Keratinocyte (primary cell): Measurements from ENCODE around the gene CLCN2. TPM values are rescaled to one million over a fixed set of nuclear protein-coding genes. Genes with fewer than 3 reads are reported as not detected.

Source experiments
- DNase-seq: peaks from one replicate; pipeline ENCODE4 v3.0.0-alpha.2; 2011; ENCODE audit warnings: low read depth, missing footprints, low spot score
- FAIRE-seq: peaks from 2 replicates; lab custom pipeline; 2011; peaks lifted over from hg19 to GRCh38; lab: Jason Lieb, UNC
- H2AFZ ChIP-seq: 2 replicates; pipeline ENCODE4 v1.6.0; 2012; ENCODE audit warnings: low read length, control low read depth, inconsistent platforms; ENCODE audit not compliant: control insufficient read depth
- H3K27ac ChIP-seq: 2 replicates; pipeline ENCODE4 v1.5.1; 2011; ENCODE audit warnings: low read length; ENCODE audit not compliant: control insufficient read depth, insufficient read depth
- H3K27me3 ChIP-seq: 3 replicates; pipeline ENCODE4 v1.6.0; 2011; ENCODE audit warnings: low read length; ENCODE audit not compliant: control insufficient read depth, insufficient read depth; ENCODE audit errors: extremely low read depth
- H3K36me3 ChIP-seq, 2 experiments: 2 replicates in 1 of 2; 3 replicates in 1 of 2; pipeline ENCODE4 v1.5.1; 2011; ENCODE audit warnings: low read length in 2 of 2, mild to moderate bottlenecking in 1 of 2; ENCODE audit not compliant: control insufficient read depth in 2 of 2, insufficient read depth in 2 of 2; ENCODE audit errors: extremely low read depth in 1 of 2
- H3K4me1 ChIP-seq: 3 replicates; pipeline ENCODE4 v1.5.1; 2011; ENCODE audit warnings: low read length; ENCODE audit not compliant: control insufficient read depth, insufficient read depth; ENCODE audit errors: extremely low read depth
- H3K4me2 ChIP-seq: 3 replicates; pipeline ENCODE4 v1.6.0; 2011; ENCODE audit warnings: low read depth, low read length; ENCODE audit not compliant: control insufficient read depth, insufficient read depth; ENCODE audit errors: extremely low read depth
- H3K4me3 ChIP-seq, 3 experiments: fragments of 200-600 bp in 1 of 3; sonication (generic) in 1 of 3; 2 replicates in 2 of 3; 3 replicates in 1 of 3; pipeline ENCODE4 v1.5.1; 2011 to 2016; ENCODE audit warnings: low read length in 3 of 3, mild to moderate bottlenecking in 3 of 3, control low read depth in 2 of 3, inconsistent platforms in 1 of 3, low read depth in 1 of 3, mixed read lengths in 1 of 3, mixed run types in 1 of 3, moderate library complexity in 1 of 3; ENCODE audit not compliant: control insufficient read depth in 2 of 3, insufficient read depth in 2 of 3; ENCODE audit errors: extremely low read depth in 1 of 3
- H3K79me2 ChIP-seq: 2 replicates; pipeline ENCODE4 v1.6.0; 2012; ENCODE audit warnings: low read length; ENCODE audit not compliant: control insufficient read depth, insufficient read depth
- H3K9ac ChIP-seq: 3 replicates; pipeline ENCODE4 v1.6.0; 2011; ENCODE audit warnings: low read length; ENCODE audit not compliant: control insufficient read depth, insufficient read depth; ENCODE audit errors: extremely low read depth
- H3K9me1 ChIP-seq: 3 replicates; pipeline ENCODE4 v1.6.0; 2011; ENCODE audit warnings: low read length; ENCODE audit not compliant: control insufficient read depth, insufficient read depth; ENCODE audit errors: extremely low read depth
- H3K9me3 ChIP-seq: 2 replicates; pipeline ENCODE4 v1.5.1; 2012; ENCODE audit warnings: low read depth, low read length; ENCODE audit not compliant: control insufficient read depth
- H4K20me1 ChIP-seq: 3 replicates; pipeline ENCODE4 v1.6.0; 2011; ENCODE audit warnings: low read length; ENCODE audit not compliant: control insufficient read depth, insufficient read depth; ENCODE audit errors: extremely low read depth
- CTCF ChIP-seq, 3 experiments: IDR thresholded peaks in 1 of 3; conservative IDR thresholded peaks in 1 of 3; optimal IDR thresholded peaks in 1 of 3; 2 replicates in 2 of 3; 3 replicates in 1 of 3; pipeline versions ENCODE3 to v1.5.1; 2011; ENCODE audit warnings: low read length in 3 of 3, mild to moderate bottlenecking in 3 of 3, moderate library complexity in 2 of 3, control low read depth in 1 of 3, inconsistent platforms in 1 of 3; ENCODE audit not compliant: insufficient read depth in 2 of 3; ENCODE audit errors: extremely low read depth in 1 of 3
- EZH2 ChIP-seq: IDR thresholded peaks from one replicate; pipeline ENCODE4 v1.6.1; 2012; ENCODE audit warnings: inconsistent platforms, mild to moderate bottlenecking, low read length, moderate library complexity
- dilution Hi-C: fragments of 300-500 bp; cut with MboI; formaldehyde crosslinking; loops from one replicate; pipeline ENCODE4 v1.7.0; 2020; ENCODE audit warnings: low sequenced_read_pairs; ENCODE audit not compliant: extremely low pct_ligation_motif_present
- polyA plus RNA-seq, 5 experiments: library from polyadenylated mRNA; depleted of rRNA in 3 of 5; stranded (reverse) in 3 of 5; stranded (forward) in 1 of 5; unstranded in 1 of 5; fragments of >200 nt; gene quantifications; 1 replicate in 1 of 5; 2 replicates in 3 of 5; 3 replicates in 1 of 5; pipeline versions ENCODE4 v1.2.1 to v1.2.3, GENCODE V29; 2011 to 2012; ENCODE audit warnings: missing spikeins in 2 of 5, low read depth in 1 of 5, low replicate concordance in 1 of 5

Gene CLCN2
- polyA plus RNA-seq, 1 donor (not counting 4 experiments of a cell fraction or from before 2014, with no cell fraction given) = 3.1 TPM

- DNase-seq (no peak), FAIRE-seq (no peak)
- H3K4me3 ChIP-seq = no peak overlapping the region
- no peaks in the 10 kb centered on the region for H3K9me1 ChIP-seq
- H3K4me1 ChIP-seq = no peaks in the 10 kb centered on the region
- H3K9me3 ChIP-seq = no peaks in the 10 kb centered on the region
- no peak overlapping the region for H2AFZ ChIP-seq
- TF ChIP-seq EZH2 (no peak), CTCF (optimal IDR thresholded peaks at IDR 0.05 in 1 of 3, IDR thresholded peaks at IDR 0.05 in 1 of 3, conservative IDR thresholded peaks at IDR 0.05 in 1 of 3; ENCODE audit: extremely low read depth in 1 of 3, insufficient read depth in 2 of 3, low read length in 3 of 3) (no peak)
- dilution Hi-C loops = no loop called here
- no peak overlapping the region for H3K4me2 ChIP-seq
- H3K79me2 ChIP-seq = peaks cover 45% of the 10 kb centered on the region
- peaks cover 13% of the 10 kb centered on the region for H4K20me1 ChIP-seq
- no peaks in the 10 kb centered on the region for H3K27me3 ChIP-seq
- no peak overlapping the region for H3K9ac ChIP-seq
- H3K27ac ChIP-seq = no peak overlapping the region
- peaks cover 59 to 66% of the 10 kb centered on the region in 2 experiments for H3K36me3 ChIP-seq
Measured at GRCh38 chr3:184306341-184306972, 54.9 kb downstream of the CLCN2 start.

DNA sequence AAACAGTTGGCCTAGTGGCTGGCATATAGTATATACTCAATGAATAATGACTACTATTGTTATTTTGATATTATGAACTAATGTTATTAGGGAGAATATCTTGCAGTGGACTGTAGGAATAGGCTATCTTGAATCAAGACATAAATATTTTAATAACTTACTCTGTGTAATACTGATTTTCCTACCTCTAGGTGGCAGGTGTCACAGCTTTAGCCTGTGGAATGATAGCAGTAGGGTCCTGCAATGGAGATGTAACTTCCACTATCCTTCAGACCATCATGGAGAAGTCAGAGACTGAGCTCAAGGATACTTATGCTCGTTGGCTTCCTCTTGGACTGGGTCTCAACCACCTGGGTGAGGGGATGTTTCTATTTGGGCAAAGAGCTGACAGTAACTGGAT is 55.8 kb downstream of the CLCN2 start:
- Histone ChIP-seq H3K27ac (no peak overlapping the region), H3K27me3 (no peaks in the 10 kb centered on the region), H3K79me2 (peaks cover 53% of the 10 kb centered on the region), H2AFZ (no peak overlapping the region), H4K20me1 (peaks cover 13% of the 10 kb centered on the region), H3K9me1 (no peaks in the 10 kb centered on the region), H3K4me1 (peaks cover 4% of the 10 kb centered on the region), H3K36me3 (peaks cover 61 to 72% of the 10 kb centered on the region in 2 experiments), H3K9ac (no peak overlapping the region), H3K4me2 (no peak overlapping the region), H3K9me3 (no peaks in the 10 kb centered on the region), H3K4me3 (no peak overlapping the region)
- dilution Hi-C loops = no loop called here
- TF ChIP-seq CTCF (optimal IDR thresholded peaks at IDR 0.05 in 1 of 3, IDR thresholded peaks at IDR 0.05 in 1 of 3, conservative IDR thresholded peaks at IDR 0.05 in 1 of 3; ENCODE audit: extremely low read depth in 1 of 3, insufficient read depth in 2 of 3, low read length in 3 of 3) (peak in 2 of 3 experiments; percentile 9 to 48), EZH2 (no peak)
- DNase-seq = no peak
- no peak for FAIRE-seq
